Measurements from ENCODE around the gene ESF1. TPM values are rescaled to one million over a fixed set of nuclear protein-coding genes. Genes with fewer than 3 reads are reported as not detected.
"Not testable (repeated sequence)": the region's sequence is repeated elsewhere in the genome, so short reads cannot be mapped to it uniquely, and the experiment has no call there.

Gene ESF1
- polyA plus RNA-seq, 1 donor = 33.6 TPM

DNA sequence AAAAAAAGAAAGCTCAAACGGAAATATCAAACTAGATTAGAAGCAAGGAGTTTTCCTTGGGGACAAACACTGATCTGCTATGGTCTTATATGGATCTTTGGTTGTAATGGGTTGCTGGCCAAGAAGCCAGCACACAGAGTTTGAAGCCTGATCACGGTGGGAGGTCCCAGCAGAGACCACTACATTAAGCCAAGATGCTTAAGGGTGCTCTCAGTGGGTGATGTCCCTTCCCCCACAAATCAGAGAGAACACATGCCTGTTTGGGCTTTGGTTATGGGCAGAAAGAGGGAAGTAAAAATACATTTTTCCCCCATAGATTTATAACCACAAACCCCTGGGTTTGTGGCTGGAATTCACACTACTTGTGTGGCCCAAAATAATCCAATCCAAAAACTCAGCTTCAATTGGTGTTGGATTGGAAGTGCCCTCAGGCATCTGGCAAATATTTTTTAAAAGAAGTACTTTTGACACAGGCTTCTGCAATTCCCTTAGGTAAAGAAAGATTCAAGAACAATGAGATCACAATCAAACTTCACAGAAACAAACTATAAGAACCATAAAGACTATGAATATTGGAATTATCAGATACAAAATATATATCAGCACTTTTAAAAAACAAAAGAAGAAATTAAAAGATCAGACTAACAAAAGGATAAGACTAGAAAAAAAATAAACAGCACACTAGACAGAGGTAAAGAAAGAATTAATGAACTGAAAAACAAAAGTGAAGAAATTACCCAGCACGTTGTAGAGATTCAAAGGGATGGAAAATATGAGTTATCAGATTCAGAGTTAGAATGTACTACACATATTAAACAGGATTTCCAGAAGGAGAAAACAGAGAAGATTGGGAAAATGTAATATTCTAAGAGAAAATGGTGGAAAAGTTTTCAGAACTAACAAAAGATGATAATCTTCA lies 44.7 kb downstream of the ESF1 start:
- no peak for DNase-seq

DNA sequence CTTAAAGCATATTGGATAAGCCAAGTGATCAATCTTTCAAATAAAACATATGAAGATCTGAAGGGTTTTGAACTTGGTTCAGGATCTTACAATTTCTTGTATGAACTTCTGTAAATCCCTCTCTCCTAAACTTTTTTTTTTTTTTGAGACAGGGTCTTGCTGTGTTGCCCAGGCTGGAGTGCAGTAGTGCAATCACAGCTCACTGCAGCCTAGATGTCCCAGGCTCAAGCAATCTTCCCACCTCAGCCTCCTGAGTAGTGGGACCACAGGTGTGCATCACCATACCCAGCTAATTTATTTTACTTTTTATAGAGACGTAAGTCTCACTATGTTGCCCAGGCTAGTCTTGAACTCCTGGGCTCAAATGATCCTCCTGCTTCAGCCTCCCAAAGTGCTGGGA lies 46.5 kb downstream of the ESF1 start:
- DNase-seq = not testable (repeated sequence)

DNA sequence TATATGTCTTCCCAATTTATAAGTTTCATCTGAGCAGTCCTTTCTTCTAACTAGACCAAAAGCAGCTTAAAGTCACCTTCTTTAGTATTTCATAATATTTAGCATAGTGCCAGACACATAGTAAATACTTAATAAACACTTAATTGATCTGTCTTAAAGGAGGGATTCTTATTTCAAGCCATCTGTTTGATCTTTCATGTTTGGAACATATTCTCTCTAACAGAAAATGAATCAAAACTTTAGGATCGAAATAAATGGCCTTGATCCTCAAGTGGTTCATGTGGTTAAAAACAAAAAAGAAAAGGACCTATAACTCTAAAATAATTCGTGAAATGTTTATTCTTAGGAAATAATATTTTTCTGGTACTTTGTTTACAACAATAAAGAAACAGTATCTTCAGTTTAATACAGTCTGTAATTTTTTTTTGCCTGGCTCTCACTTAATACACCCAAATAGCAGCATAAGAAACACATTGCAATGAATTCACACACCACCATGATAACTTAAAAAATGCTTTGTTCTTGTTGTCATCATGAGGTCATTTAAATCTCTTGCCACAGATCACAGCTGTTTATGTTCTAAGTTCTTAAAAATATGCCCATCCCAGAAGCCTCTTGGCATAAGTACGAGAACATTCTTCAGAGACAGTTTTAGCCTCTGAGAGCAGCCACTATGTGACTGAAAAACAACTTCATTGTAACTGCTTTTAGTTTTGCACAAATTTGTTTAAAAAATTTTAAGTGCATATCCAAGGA lies 48.1 kb downstream of the ESF1 start:
- no peak for DNase-seq

DNA sequence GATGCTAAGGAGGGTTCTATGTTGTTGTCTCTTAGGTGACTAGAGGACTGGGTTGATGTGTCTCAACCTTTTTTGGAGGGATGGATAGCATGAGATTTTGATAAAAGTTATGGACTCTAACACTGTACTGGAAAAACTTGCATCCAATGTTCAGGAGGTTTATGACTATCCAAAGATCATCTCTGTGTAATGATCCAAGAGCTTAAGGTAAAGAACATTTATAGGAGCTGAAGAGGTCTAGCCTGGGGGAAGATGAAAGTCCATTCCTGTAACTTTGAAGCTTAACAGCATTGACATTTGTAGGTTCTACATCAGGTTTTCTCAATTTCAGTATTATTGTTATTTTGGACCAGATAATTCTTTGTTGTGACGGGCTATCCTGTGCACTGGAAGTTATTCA lies 48.9 kb downstream of the ESF1 start:
- DNase-seq = no peak

- no peak for DNase-seq
Observed at GRCh38 chr20:13723011-13723410, 61.7 kb downstream of the ESF1 start.

GRCh38 chr20:13718171-13718570 lies 66.5 kb downstream of the ESF1 start:
- DNase-seq = no peak

- no peak for DNase-seq
Observed at GRCh38 chr20:13717631-13718044, 67.1 kb downstream of the ESF1 start.

GRCh38 chr20:13715171-13715570 lies 69.5 kb downstream of the ESF1 start:
- DNase-seq = no peak

DNA sequence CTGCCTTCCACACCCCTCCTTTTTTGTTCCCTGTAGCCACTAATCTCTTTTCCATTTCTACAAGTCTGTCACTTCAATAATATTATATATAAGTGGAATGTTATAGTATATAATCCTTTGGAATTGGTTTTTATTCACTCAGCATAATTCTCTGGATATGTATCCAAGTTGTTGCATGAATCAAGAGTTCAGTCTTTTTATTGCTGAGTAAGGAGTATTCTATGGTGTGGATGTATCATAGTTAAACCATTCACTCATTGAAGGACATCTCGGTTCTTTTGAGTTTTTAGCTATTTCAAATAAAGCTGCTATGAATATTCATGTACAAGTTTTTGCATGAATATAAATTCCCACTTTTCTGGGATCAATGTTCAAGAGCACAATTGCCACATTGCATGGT lies 76.5 kb downstream of the ESF1 start:
- no peak for DNase-seq

- no peak for DNase-seq
Observed at GRCh38 chr20:13703265-13703664, 81.5 kb downstream of the ESF1 start.

DNA sequence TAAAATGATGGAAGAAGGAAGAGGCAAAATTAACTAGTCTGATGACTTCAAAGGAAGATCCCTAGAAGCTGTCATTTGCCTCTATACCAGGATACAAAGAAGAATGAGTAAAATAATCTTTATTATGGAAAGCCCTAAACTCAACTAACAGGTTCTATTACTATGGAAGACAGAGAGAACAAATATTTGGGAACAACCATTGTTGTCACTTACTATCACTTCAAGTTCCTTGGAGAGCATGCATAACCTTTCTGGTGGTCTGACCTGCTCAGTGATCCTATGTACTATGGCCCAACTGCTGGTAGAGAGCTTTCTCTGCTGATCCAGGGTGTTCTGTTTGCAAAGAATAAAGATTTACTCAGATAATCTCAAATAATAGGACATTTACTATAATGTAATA lies 83.2 kb downstream of the ESF1 start:
- DNase-seq = no peak

DNA sequence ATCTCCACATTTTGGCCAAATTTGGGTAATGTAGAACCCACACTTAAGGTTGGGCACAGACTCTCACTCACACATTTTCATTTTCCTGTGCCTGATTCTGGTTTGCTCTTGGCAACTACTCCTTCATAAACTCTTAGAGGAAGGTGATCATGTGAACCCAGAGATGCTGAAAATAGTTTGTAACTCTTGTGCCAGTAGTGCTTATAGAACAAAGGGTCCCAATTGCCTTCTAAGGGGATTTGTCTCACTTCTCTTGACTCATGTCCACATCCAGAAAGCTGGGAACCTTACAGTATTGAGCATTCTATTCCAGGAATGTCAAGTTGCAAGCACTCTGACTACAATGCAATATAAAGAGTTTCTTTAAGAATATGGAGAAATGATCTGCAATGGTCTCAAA lies 84.0 kb downstream of the ESF1 start:
- no peak for DNase-seq

GRCh38 chr20:13694420-13695150 lies 90.1 kb downstream of the ESF1 start:
- DNase-seq = no peak

GRCh38 chr20:13692802-13693736 lies 91.7 kb downstream of the ESF1 start:
- DNase-seq = no peak

DNA sequence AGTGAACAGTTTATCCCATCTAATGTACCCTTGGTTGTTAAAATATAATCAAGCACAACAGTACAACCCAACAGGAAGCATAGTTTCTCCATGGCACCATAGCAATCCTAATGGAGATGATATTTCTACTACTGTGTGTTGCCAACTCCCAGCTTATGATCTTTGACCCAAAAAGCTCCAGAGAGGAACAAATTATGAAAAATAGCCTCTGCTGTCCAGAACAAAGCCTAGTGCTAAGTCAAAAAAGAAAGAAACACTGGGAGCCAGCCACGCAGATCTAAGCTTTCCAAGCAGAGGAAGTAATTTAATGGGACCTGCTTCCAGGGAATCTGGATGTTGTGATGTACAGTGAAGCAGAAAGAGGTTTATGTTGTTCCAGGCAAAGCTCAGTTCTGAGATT lies 93.8 kb downstream of the ESF1 start:
- DNase-seq = peak; percentile 32

- DNase-seq = no peak
Observed at GRCh38 chr20:13687815-13688214, 96.9 kb downstream of the ESF1 start.

- no peak for DNase-seq
Observed at GRCh38 chr20:13685623-13686022, 99.1 kb downstream of the ESF1 start.

DNA sequence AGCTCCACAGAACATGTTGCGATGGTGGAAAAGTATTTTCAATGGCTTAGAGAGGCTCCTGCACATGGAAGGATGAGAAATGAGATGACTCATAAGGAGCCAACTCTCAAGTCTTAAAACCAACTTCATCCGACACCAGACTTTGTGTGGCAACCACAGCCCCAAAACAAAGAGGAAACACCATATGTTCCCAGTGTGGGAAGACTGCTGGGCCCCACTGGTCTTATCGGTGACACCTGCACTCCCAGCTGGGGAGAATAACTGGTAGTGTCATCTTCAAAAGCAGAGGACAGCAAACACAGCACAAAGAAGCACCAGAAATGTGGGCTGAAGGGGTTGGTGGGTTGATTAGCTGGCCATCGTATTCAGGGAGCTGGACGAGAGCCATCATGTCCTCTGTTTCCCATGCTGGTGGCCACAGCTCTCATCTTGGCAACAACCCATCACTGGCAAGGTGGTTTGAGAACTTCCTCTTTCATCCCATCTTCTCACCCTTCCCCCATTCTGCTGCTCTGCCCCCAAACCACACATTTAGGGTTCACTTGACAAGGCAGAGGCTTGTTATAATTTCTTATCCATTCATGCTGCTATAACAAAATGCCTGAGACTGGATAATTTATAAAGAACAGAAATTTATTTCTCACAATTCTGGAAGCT lies 100.0 kb downstream of the ESF1 start:
- no peak for DNase-seq

GRCh38 chr20:13683833-13684232 lies 100.9 kb downstream of the ESF1 start:
- no peak for DNase-seq

- no peak for DNase-seq
Observed at GRCh38 chr20:13681248-13682125, 103.2 kb downstream of the ESF1 start.

All from left kidney (tissue), 2 donors.